Neural cell (in vitro differentiated cells): ENCODE results near the gene IL17A. TPM values are rescaled to one million over a fixed set of nuclear protein-coding genes. Genes with fewer than 3 reads are reported as not detected.

Experiments
- H2AFZ ChIP-seq: fragments of 200-600, 300-800 bp; sonication (generic), shearing (Covaris generic); 2 replicates; pipeline ENCODE4 v1.6.0; 2014; ENCODE audit warnings: low read depth, mild to moderate bottlenecking, antibody characterized with exemption, low read length, moderate library complexity
- H3F3A ChIP-seq: fragments of 200-600 bp; shearing (Covaris generic); 2 replicates; pipeline ENCODE4 v1.6.1; 2016; ENCODE audit warnings: mild to moderate bottlenecking, moderate library complexity, mixed read lengths, antibody characterized with exemption, low read length; ENCODE audit not compliant: insufficient read depth, poor library complexity, severe bottlenecking
- H3K27ac ChIP-seq: fragments of 200-600, 300-800 bp; sonication (generic), shearing (Covaris generic); 2 replicates; pipeline ENCODE4 v1.5.1; 2014; ENCODE audit warnings: mild to moderate bottlenecking, low read length, moderate library complexity
- H3K27me3 ChIP-seq: fragments of 300-800, 200-600 bp; sonication (generic), shearing (Covaris generic); 2 replicates; pipeline ENCODE4 v1.6.0; 2014; ENCODE audit warnings: mild to moderate bottlenecking, low read depth, low read length, moderate library complexity; ENCODE audit not compliant: insufficient read depth
- H3K36me3 ChIP-seq: fragments of 300-800, 200-600 bp; sonication (generic), shearing (Covaris generic); 2 replicates; pipeline ENCODE4 v1.5.1; 2014; ENCODE audit warnings: mild to moderate bottlenecking, antibody characterized with exemption, low read length, moderate library complexity; ENCODE audit not compliant: insufficient read depth
- H3K4me2 ChIP-seq: fragments of 300-800, 200-600 bp; sonication (generic), shearing (Covaris generic); 2 replicates; pipeline ENCODE4 v1.6.0; 2014; ENCODE audit warnings: mild to moderate bottlenecking, low read length
- H3K4me3 ChIP-seq: fragments of 300-800, 200-600 bp; sonication (generic), shearing (Covaris generic); 2 replicates; pipeline ENCODE4 v1.5.1; 2014; ENCODE audit warnings: mild to moderate bottlenecking, low read length, moderate library complexity
- H3K79me2 ChIP-seq: fragments of 200-600 bp; shearing (Covaris generic); replicated peaks from 2 replicates; pipeline ENCODE4 v1.6.0; 2014; ENCODE audit warnings: mild to moderate bottlenecking, low read length, moderate library complexity; ENCODE audit not compliant: insufficient read depth
- H3K9ac ChIP-seq: fragments of 300-800, 200-600 bp; sonication (generic), shearing (Covaris generic); 2 replicates; pipeline ENCODE4 v1.6.1; 2016; ENCODE audit warnings: mild to moderate bottlenecking, low read length, mixed read lengths
- H3K9me2 ChIP-seq: fragments of 200-600 bp; shearing (Covaris generic); 2 replicates; pipeline ENCODE4 v1.6.1; 2016; ENCODE audit warnings: mild to moderate bottlenecking, low read length, mixed read lengths; ENCODE audit not compliant: insufficient read depth
- H3K9me3 ChIP-seq: fragments of 200-600, 300-800 bp; sonication (generic), shearing (Covaris generic); 2 replicates; pipeline ENCODE4 v1.6.1; 2016; ENCODE audit warnings: mild to moderate bottlenecking, mixed run types, low read length, moderate library complexity, mixed read lengths
- H4K20me1 ChIP-seq: fragments of 200-600 bp; shearing (Covaris generic); 2 replicates; pipeline ENCODE4 v1.6.1; 2016; ENCODE audit warnings: mild to moderate bottlenecking, mixed run types; ENCODE audit not compliant: insufficient read depth
- EP300 ChIP-seq: fragments of 450-650 bp; conservative IDR thresholded peaks from 2 replicates; pipeline ENCODE4 v1.6.1; 2014; ENCODE audit warnings: antibody characterized with exemption, mild to moderate bottlenecking, moderate library complexity; ENCODE audit not compliant: poor library complexity, severe bottlenecking
- EZH2 ChIP-seq: fragments of 200-600, 300-800 bp; shearing (Covaris generic), sonication (generic); IDR thresholded peaks from 2 replicates; pipeline ENCODE4 v1.6.1; 2014; ENCODE audit warnings: antibody characterized with exemption, low read length, borderline replicate concordance, mild to moderate bottlenecking; ENCODE audit not compliant: insufficient read depth, poor library complexity, severe bottlenecking
- MXI1 ChIP-seq: fragments of 450-650 bp; conservative IDR thresholded peaks from 2 replicates; pipeline ENCODE4 v1.6.1; 2014; ENCODE audit warnings: antibody characterized with exemption, mild to moderate bottlenecking; ENCODE audit not compliant: poor library complexity, severe bottlenecking
- POLR2AphosphoS5 ChIP-seq: IDR thresholded peaks from 2 replicates; pipeline ENCODE4 v1.6.1; 2012
- RAD21 ChIP-seq: fragments of 450-650 bp; conservative IDR thresholded peaks from 2 replicates; pipeline ENCODE4 v1.6.1; 2014; ENCODE audit warnings: antibody characterized with exemption, mild to moderate bottlenecking, moderate library complexity
- SMC3 ChIP-seq: fragments of 450-650 bp; conservative IDR thresholded peaks from 2 replicates; pipeline ENCODE4 v1.6.1; 2014; ENCODE audit warnings: antibody characterized with exemption, mild to moderate bottlenecking, moderate library complexity; ENCODE audit not compliant: poor library complexity
- TAF1 ChIP-seq: IDR thresholded peaks from 2 replicates; pipeline ENCODE4 v1.6.1; 2012; ENCODE audit warnings: low read depth
- polyA plus RNA-seq: library from polyadenylated mRNA; depleted of rRNA; stranded (reverse); fragments of >200 nt; gene quantifications from 2 replicates; pipeline ENCODE4 v1.2.3, GENCODE V29; 2014
- TF ChIP-seq, protein P1 (sequence below): IDR thresholded peaks from 2 replicates; pipeline ENCODE4 v1.6.1; 2012; ENCODE audit warnings: borderline replicate concordance
- TF ChIP-seq, protein P2 (sequence below): fragments of 450-650 bp; IDR thresholded peaks from 2 replicates; pipeline ENCODE4 v1.5.1; 2014; ENCODE audit warnings: antibody characterized with exemption, mild to moderate bottlenecking, moderate library complexity; ENCODE audit not compliant: poor library complexity, severe bottlenecking

The IL17A gene
- polyA plus RNA-seq, 1 donor from 2014 or later = not detected

DNA sequence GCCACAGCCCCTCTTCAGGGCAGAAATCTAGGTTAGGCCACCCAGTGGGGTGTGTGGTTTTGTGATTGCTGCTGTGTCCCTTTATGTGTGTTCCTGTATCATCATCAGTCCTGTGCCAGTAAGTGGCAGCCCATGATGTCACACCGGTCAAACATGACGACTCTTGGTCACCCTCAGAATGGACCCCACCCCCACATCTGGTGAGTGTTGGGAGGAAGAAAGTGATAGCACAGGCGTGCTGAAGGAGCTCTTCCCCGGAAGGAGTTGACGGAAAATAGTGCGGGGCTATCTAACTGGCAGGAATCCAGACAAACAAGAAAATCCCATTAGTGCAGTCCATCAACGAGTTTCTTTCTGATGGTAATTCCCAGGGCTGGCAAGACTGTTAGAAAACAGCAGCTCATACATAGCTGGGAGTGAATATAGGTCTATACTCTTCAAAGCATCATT, 33.4 kb upstream of the IL17A start:
- no peak overlapping the region for H2AFZ ChIP-seq
- no peaks in the 10 kb centered on the region for H3K9me3 ChIP-seq
- H3K27me3 ChIP-seq = no peaks in the 10 kb centered on the region
- TF ChIP-seq SMC3 (no peak), EP300 (no peak), TAF1 (no peak), EZH2 (no peak), POLR2AphosphoS5 (no peak), RAD21 (no peak), MXI1 (no peak)
- TF ChIP-seq, protein P1, sequence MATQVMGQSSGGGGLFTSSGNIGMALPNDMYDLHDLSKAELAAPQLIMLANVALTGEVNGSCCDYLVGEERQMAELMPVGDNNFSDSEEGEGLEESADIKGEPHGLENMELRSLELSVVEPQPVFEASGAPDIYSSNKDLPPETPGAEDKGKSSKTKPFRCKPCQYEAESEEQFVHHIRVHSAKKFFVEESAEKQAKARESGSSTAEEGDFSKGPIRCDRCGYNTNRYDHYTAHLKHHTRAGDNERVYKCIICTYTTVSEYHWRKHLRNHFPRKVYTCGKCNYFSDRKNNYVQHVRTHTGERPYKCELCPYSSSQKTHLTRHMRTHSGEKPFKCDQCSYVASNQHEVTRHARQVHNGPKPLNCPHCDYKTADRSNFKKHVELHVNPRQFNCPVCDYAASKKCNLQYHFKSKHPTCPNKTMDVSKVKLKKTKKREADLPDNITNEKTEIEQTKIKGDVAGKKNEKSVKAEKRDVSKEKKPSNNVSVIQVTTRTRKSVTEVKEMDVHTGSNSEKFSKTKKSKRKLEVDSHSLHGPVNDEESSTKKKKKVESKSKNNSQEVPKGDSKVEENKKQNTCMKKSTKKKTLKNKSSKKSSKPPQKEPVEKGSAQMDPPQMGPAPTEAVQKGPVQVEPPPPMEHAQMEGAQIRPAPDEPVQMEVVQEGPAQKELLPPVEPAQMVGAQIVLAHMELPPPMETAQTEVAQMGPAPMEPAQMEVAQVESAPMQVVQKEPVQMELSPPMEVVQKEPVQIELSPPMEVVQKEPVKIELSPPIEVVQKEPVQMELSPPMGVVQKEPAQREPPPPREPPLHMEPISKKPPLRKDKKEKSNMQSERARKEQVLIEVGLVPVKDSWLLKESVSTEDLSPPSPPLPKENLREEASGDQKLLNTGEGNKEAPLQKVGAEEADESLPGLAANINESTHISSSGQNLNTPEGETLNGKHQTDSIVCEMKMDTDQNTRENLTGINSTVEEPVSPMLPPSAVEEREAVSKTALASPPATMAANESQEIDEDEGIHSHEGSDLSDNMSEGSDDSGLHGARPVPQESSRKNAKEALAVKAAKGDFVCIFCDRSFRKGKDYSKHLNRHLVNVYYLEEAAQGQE = no peak
- TF ChIP-seq, protein P2, sequence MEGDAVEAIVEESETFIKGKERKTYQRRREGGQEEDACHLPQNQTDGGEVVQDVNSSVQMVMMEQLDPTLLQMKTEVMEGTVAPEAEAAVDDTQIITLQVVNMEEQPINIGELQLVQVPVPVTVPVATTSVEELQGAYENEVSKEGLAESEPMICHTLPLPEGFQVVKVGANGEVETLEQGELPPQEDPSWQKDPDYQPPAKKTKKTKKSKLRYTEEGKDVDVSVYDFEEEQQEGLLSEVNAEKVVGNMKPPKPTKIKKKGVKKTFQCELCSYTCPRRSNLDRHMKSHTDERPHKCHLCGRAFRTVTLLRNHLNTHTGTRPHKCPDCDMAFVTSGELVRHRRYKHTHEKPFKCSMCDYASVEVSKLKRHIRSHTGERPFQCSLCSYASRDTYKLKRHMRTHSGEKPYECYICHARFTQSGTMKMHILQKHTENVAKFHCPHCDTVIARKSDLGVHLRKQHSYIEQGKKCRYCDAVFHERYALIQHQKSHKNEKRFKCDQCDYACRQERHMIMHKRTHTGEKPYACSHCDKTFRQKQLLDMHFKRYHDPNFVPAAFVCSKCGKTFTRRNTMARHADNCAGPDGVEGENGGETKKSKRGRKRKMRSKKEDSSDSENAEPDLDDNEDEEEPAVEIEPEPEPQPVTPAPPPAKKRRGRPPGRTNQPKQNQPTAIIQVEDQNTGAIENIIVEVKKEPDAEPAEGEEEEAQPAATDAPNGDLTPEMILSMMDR = no peak
- H3F3A ChIP-seq = no peaks in the 10 kb centered on the region
- no peaks in the 10 kb centered on the region for H3K9me2 ChIP-seq
- no peak overlapping the region for H3K4me3 ChIP-seq
- H3K4me2 ChIP-seq = no peak overlapping the region
- no peak overlapping the region for H3K9ac ChIP-seq
- H3K36me3 ChIP-seq = no peaks in the 10 kb centered on the region
- H3K79me2 ChIP-seq = no peaks in the 10 kb centered on the region
- no peaks in the 10 kb centered on the region for H4K20me1 ChIP-seq
- H3K27ac ChIP-seq = no peak overlapping the region

DNA sequence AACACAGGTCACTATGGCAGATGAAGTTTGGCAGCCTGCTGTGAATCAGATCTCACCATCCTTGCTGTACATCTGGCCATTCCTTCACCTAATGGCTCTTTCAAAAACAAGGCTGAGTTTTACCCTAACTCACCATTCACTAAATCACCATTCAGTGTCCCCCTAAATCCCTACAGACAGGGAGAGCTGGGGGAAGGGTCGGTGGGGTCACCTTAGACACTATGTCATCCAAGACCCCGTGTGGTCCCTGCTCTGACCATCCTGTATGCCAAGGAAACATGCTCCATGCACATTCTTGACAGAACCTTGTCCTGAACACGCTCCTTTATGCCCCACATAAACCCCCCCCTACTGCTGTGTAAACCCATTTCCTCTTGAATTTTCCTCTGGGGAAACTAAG, 31.8 kb upstream of the IL17A start:
- Histone ChIP-seq H3K9me2 (no peaks in the 10 kb centered on the region), H3F3A (no peaks in the 10 kb centered on the region), H3K27ac (no peak overlapping the region), H3K9ac (no peak overlapping the region), H3K36me3 (no peaks in the 10 kb centered on the region), H4K20me1 (no peaks in the 10 kb centered on the region), H3K4me3 (no peak overlapping the region), H3K79me2 (no peaks in the 10 kb centered on the region), H3K9me3 (no peaks in the 10 kb centered on the region), H3K4me2 (no peak overlapping the region), H3K27me3 (no peaks in the 10 kb centered on the region), H2AFZ (no peak overlapping the region)
- TF ChIP-seq SMC3 (no peak), MXI1 (no peak), EP300 (no peak), TAF1 (no peak), RAD21 (no peak), EZH2 (no peak), POLR2AphosphoS5 (no peak)
- TF ChIP-seq, protein P2 = no peak
- TF ChIP-seq, protein P1 = no peak
